HL-60 (cell line): ENCODE results near the gene CLPX.

Experiments
- CTCF ChIP-seq: IDR thresholded peaks from one replicate; pipeline ENCODE4 v1.5.1; 2011; ENCODE audit warnings: low read length, control low read depth, inconsistent platforms; ENCODE audit not compliant: insufficient read depth
- GABPA ChIP-seq: IDR thresholded peaks from 2 replicates; pipeline ENCODE4 v1.6.1; 2012; ENCODE audit warnings: low read depth
- REST ChIP-seq: IDR thresholded peaks from 2 replicates; pipeline ENCODE4 v1.6.1; 2012; ENCODE audit warnings: low read depth; ENCODE audit not compliant: insufficient replicate concordance

- TF ChIP-seq CTCF (no peak), REST (no peak), GABPA (no peak)
Measured at GRCh38 chr15:65211482-65211982, 26.4 kb upstream of the CLPX start.
